GM12873 (cell line): ENCODE data around the gene SLC7A6.

ENCODE experiments used
- CTCF ChIP-seq: IDR thresholded peaks from 2 replicates; pipeline ENCODE4 v1.5.1; 2012; ENCODE audit warnings: low read depth, mild to moderate bottlenecking, moderate library complexity, low read length, control low read depth; ENCODE audit not compliant: insufficient read depth; ENCODE audit errors: missing control alignments

SLC7A6 gene

GRCh38 chr16:68259007-68259825 lies 5.1 kb upstream of the SLC7A6 start:
- no peak for TF ChIP-seq CTCF

- no peak for TF ChIP-seq CTCF
Observed at GRCh38 chr16:68263559-68264127, 683 bp upstream of the SLC7A6 start.

GRCh38 chr16:68265078-68265920 lies 973 bp downstream of the SLC7A6 start:
- TF ChIP-seq CTCF, result no peak

GRCh38 chr16:68267612-68268405 lies 3.5 kb downstream of the SLC7A6 start:
- no peak for TF ChIP-seq CTCF

GRCh38 chr16:68269793-68270192 lies 5.5 kb downstream of the SLC7A6 start:
- no peak for TF ChIP-seq CTCF

GRCh38 chr16:68270353-68270752 lies 6.0 kb downstream of the SLC7A6 start:
- no peak for TF ChIP-seq CTCF
